PC-9 (cell line): ENCODE measurements around the gene TLR7.

Experiments used
- EZH2 ChIP-seq: fragments of 200-600 bp; sonication (generic); IDR thresholded peaks from 2 replicates; pipeline ENCODE4 v1.8.0; 2017; ENCODE audit warnings: antibody characterized with exemption, low read depth
- TF ChIP-seq, protein P1 (sequence below): fragments of 200-600 bp; sonication (generic); conservative IDR thresholded peaks from 2 replicates; pipeline ENCODE4 v1.6.1; 2017; ENCODE audit warnings: mixed run types, antibody characterized with exemption, mild to moderate bottlenecking, moderate library complexity

GRCh38 chrX:12877386-12877785 lies 10.5 kb downstream of the TLR7 start:
- TF ChIP-seq, protein P1, sequence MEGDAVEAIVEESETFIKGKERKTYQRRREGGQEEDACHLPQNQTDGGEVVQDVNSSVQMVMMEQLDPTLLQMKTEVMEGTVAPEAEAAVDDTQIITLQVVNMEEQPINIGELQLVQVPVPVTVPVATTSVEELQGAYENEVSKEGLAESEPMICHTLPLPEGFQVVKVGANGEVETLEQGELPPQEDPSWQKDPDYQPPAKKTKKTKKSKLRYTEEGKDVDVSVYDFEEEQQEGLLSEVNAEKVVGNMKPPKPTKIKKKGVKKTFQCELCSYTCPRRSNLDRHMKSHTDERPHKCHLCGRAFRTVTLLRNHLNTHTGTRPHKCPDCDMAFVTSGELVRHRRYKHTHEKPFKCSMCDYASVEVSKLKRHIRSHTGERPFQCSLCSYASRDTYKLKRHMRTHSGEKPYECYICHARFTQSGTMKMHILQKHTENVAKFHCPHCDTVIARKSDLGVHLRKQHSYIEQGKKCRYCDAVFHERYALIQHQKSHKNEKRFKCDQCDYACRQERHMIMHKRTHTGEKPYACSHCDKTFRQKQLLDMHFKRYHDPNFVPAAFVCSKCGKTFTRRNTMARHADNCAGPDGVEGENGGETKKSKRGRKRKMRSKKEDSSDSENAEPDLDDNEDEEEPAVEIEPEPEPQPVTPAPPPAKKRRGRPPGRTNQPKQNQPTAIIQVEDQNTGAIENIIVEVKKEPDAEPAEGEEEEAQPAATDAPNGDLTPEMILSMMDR: no peak
- no peak for TF ChIP-seq EZH2
